NCI-H774 (cell line): ENCODE data around the gene FRAT1.
"Not testable (repeated sequence)": the region's sequence is repeated elsewhere in the genome, so short reads cannot be mapped to it uniquely, and the experiment has no call there.

ENCODE experiments used
- DNase-seq: peaks from one replicate; lab custom pipeline; 2025; lab: John Stamatoyannopoulos, UW

FRAT1 gene, protein sequence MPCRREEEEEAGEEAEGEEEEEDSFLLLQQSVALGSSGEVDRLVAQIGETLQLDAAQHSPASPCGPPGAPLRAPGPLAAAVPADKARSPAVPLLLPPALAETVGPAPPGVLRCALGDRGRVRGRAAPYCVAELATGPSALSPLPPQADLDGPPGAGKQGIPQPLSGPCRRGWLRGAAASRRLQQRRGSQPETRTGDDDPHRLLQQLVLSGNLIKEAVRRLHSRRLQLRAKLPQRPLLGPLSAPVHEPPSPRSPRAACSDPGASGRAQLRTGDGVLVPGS

DNA sequence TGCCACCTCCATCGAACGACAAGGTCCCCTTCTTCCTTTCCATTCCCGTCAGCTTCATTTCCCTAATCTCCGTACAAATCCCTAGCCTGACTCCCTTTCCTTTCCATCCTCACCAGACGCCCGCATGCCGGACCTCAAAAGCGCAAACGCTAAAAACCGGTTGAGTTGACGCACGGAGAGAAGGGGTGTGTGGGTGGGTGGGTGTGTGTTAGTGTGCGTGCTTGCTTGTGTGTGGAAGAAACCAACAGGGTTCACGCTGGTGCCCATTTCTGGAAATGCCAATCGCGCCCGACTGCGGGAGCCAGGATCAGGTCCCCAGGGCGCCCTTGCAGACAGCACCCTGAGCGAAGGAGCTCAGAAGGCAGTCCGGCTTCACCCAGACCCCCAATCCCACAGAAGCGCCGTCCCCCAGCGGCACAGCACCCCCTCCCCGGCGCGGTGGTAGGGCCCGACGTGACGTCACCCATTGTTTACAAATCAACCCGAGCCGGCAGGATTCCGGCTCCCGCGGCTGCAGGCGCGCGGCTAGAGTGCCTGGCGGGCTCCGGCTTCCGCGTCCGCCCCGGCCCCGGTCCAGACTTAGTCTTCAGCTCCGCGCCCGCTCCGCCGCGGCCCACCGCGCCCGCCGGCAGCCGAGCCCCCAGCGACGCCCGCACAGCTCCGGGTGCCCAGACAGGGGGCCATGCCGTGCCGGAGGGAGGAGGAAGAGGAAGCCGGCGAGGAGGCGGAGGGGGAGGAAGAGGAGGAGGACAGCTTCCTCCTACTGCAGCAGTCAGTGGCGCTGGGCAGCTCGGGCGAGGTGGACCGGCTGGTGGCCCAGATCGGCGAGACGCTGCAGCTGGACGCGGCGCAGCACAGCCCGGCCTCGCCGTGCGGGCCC lies at the start of gene FRAT1:
Gene FRAT1, plus strand, starts transcription at position 500 of the 880 bp plus-strand sequence. Its CDS starts 183 bp downstream, at position 683.
- peak; percentile 43 for DNase-seq

DNA sequence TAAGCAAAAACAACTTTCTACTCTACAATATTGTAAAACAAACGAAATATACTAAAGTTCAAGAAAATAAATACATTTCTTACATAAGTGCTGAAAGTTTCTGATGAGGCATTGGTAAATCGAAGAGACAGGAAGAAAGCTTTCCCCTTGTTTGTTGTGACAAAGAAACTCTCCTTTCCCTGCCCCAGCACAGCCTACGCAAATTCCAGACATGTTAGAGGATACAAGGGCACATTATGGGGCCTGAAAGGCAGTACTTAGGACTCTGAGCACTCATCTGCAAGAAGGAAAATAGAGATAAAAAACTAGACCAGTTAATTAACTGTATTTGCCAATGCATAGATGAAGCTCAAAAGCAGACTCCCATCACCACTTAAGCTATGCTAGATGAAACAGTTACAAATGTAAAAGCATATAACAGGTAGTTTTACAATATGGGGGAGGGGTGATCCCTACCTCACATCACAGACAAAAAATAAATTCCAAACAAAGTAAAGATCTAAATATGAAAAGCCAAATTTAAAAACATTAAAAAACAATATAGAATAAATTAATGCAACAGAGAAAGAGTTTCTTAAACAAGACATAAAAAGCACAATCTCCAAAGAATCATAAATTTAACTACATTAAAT lies 48.4 kb upstream of the FRAT1 start:
- no peak for DNase-seq

DNA sequence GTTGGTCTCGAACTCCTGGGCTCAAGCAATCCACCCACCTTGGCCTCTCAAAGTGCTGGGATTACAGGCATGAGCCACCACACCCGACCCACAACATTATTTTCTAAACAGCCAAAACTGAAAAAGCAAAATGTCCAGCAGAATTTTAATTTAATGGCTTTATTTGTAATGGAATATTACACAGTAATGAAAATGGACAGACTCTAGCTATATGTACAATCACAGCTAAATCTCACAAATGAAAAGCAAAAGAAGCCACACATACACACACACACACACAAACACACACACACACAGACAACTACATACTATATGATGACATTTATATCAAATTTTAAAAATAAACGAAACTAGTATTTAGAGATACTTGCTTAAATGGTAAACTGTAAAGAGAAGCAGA lies 45.4 kb upstream of the FRAT1 start:
- DNase-seq, result no peak

DNA sequence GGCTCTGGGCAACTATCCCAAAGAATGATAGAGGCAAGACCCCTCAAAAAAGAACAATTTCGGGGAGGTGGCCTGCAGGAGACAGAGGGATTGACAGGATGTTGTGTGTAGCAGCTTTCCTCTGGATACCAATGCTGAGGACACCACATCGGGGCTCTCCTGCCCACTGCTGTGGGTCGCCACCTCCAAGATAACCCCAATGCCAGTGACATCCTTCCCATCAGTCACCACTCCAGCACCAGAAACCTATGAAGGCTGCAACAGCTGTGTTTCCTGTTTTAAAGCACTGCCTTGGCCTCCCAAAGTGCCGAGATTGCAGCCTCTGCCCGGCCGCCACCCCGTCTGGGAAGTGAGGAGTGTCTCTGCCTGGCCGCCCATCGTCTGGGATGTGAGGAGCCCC lies 44.2 kb upstream of the FRAT1 start:
- no peak for DNase-seq

DNA sequence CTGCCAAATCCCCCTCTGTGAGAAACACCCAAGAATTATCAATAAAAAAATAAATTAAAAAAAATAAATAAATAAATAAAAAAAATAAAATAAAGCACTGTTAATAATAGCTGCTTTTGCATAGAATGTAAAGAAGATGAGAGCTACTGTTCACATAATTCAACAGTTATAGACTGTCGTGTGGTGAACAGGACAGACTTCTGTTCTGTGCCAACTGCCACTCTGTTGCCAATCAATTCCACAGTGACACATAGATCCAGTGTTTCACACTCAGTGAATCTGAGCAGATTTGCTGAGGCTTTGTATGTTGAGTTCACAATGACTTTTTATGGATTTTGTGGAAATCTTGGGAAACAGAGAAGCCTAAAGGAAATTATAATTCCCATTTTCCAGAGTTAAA lies 41.5 kb upstream of the FRAT1 start:
- no peak for DNase-seq

DNA sequence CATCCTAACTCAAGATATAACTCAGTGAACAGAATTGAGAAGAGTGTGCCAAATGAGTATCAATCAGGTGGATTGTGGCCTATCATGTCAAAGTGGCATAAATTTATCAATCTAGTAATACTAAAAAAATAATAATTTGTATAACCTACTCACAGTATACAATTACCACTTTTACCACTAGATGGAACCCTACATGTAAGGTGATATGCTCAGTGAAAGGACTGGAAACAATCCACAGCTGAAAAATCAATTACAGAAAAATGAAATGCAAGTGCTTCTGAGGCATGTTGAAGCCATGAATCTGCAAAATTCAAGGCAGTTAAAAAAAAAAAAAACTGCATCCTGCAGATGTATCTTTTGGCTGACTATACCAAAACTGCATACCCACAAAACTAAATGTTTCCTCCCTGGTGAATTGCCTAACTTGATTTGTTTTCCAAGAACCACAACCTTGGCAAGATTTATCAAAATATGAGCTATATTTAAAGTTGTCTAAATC lies 40.5 kb upstream of the FRAT1 start:
- peak; percentile 36 for DNase-seq

DNA sequence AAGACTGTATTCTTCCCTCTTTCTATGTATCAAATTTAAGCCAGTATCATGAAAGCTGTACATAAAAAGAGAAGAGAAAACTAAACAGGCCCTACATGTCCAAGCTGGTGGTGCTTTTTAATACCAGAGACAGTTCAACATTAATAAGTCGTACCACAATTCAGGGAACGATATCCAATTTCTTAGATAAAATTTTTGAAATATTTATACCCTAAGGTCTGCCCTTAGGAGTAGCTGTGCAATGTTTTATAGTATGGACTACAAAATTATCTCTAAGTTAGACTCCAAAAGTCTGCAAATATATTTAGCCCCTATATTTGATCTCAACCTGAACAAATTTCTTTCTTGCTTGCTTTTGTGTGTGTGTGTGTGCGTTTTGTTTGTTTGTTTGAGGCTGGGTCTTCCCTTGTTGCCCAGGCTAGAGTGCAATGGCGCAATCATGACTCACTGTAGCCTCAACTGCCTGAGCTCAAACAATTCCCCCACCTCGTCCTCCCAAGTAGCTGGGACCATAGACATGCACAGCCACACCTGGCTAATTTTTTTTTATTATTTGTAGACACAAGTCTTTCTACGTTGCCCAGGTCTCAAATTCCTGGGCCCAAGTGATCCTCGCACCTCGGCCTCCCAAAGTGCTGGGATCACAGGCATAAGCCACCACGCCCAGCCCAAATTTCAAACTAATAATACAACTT lies 39.8 kb upstream of the FRAT1 start:
- no peak for DNase-seq

DNA sequence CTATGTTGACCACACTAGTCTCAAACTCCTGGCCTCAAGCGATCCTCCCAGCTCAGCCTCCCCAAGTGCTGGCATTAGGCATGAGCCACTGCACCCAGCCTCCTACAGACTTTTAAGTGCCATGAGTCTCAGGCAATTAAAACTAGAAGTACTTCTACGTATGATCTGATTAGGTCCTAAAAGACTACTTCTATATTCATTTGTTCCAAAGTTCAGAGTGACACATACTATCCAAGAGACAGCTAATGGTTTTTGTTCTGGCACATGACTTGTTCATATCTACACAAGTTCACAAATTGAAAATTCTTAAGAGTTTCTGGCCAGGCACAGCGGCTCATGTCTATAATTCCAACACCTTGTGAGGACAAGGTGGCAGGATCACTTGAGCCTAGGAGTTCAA lies 38.3 kb upstream of the FRAT1 start:
- no peak for DNase-seq

DNA sequence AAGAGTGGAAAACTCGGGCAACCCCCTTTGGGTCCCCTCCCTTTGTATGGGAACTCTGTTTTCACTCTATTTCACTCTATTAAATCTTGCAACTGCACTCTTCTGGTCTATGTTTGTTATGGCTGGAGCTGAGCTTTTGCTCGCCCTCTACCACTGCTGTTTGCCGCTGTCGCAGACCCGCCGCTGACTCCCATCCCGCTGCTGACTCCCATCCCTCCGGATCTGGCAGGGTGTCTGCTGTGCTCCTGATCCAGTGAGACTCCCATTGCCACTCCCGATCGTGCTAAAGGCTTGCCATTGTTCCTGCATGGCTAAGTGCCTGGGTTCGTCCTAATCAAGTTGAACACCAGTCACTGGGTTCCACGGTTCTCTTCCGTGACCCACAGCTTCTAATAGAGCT lies 29.0 kb upstream of the FRAT1 start:
- DNase-seq, result not testable (repeated sequence)

DNA sequence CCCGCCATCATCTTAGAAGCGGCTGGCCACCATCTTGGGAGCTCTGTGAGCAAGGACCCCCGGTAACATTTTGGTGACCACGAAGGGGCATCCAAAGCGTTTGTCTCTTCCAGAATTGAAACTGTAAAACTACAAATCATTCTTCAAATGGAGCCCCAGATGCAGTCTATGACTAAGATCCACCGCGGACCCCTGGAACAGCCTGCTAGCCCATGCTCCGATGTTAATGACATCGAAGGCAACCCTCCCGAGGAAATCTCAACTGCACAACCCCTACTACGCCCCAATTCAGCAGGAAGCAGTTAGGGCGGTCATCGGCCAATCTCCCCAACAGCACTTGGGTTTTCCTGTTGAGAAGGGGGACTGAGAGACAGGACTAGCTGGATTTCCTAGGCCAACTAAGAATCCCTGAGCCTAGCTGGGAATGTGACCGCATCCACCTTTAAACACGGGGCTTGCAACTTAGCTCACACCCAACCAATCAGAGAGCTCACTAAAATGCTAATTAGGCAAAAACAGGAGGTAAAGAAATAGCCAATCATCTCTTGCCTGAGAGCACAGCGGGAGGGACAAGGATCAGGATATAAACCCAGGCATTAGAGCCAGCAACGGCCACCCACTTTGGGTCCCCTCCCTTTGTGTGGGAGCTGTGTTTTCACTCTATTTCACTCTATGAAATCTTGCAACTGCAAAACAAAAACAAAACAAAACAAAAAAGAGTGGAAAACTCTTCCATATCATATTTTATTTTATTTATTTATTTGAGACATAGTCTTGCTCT lies 28.3 kb upstream of the FRAT1 start:
- not testable (repeated sequence) for DNase-seq

DNA sequence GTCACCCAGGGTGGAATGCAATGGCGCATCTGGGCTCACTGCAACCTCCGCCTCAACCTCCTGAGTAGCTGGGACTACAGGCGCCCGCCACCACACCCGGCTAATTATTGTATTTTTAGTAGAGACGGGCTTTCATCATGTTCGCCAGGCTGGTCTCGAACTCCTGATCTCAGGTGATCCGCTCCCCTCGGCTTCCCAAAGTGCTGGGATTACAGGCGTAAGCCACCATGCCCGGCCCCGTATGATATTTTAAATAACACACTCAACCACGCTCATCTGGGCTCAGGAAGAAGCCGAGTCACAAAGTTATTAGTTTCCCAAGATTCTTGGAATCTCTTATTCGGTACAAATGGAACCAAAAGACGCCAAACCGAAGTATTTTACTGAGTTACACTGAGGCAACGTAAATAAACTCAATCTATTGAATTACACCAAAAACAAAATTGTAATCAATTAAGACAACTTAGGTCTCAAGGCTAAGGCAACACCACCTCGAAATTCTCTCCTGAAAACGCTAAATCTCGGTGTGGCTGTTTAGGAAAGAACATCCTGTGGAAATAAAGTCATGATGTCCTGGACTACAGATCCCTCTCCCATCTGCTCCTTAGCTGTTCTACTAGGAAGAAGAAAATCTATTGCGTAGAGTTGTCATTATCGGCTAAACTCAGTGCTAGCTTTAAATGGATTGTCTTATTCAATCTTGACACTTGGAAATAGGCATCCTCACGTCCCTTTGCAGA lies 27.5 kb upstream of the FRAT1 start:
- DNase-seq, result no peak

DNA sequence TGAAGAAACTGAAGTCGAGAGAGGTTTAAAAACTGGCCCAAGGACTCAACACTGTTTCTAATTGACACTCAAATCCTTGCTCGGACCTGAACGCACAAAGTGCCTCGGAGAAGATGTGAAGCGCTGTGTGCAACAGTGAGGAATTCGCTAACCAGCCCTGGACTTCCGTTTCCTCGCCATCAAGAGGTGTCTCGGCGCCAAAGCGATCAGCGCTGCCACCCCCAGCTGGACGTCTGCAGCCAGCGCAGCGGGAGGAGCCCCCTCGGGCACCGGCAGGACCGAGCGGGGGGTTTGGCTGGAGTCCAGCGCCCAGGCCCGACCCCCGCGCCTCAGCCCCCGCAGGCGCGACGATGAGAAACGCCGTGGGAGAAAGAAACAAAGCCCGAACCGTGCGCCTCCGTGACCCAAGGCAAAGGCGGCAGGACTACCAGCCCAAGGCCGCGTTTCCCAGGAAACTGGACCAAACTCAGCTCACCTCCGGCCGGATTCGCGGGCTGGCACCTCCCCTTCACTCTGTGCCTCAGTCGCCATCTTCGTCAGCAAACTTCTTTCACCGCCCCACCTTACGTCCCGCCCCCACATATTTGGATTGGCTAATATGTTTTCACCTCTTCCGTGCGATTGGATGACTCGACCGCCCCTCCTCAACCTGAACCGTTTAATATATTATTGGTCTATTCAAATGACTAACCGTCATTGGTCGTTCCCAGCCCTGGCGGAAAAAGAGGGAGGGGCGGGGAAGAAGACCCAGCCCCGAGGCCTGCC lies 26.8 kb upstream of the FRAT1 start, which contains the start of gene ARHGAP19:
Gene ARHGAP19, minus strand, starts transcription at position 541 of the 765 bp plus-strand sequence. Its CDS starts 10 bp downstream, at position 531.
- DNase-seq, result peak; percentile 88

DNA sequence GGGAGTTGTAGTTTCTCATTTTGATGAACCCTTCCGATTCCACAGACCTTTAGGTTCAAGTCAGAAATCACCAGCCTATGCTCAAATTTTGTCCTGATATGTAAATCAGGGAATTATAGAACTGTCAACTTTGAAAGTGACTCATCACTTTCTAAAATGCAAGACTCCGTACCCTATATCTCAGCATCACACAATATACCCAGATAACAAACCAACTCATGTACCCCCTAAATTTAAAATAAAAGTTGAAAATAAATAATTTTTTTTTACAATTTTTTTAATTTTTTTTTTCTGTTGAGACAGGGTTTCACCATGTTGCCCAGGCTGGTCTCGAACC lies 26.2 kb upstream of the FRAT1 start:
- DNase-seq, result no peak

DNA sequence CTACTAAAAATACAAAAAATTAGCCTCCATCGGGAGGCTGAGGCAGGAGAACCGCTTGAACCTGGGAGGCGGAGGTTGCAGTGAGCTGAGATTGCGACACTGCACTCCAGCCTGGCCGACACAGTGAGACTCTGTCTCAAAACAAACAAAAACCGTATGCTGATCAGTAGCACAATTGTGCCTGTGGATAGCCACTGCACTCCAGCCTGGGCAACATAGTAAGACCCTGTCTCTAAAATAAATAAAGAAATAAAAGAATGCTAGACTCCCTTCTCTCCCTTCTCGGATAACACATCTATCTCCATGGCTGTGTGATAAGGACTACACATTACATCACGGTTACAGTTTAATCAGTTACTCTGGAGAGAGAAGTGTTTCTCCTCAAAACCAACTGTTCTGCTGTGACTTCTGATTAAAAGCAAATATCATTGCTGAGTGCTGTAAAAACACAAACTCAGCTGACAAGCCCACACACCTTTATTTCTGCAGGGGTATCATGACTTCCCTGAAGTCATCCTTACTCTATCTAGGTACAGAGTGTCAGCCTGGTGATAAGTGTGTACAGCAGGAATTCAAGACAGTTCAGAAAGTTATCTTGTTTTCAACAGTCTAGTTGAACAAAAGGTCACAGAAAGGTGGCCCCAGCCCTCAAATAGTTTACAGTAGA lies 21.4 kb upstream of the FRAT1 start:
- no peak for DNase-seq

DNA sequence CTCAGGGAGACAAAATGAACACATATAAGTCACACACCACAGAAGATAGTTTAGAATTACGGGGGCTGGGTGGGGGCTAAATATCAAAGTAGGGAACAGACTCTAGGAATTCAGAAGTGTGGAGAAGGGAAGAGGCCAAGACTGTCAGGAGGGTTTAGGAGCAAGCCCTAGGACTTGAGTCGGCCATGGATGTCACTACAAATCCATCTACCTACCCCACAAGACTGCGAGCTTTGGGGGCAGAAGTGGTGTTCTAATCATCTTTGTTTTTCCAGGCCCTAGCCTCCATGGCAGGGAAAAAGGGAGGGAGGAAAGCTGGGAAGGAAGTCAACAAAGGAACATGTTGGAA lies 20.9 kb upstream of the FRAT1 start:
- DNase-seq, result no peak

DNA sequence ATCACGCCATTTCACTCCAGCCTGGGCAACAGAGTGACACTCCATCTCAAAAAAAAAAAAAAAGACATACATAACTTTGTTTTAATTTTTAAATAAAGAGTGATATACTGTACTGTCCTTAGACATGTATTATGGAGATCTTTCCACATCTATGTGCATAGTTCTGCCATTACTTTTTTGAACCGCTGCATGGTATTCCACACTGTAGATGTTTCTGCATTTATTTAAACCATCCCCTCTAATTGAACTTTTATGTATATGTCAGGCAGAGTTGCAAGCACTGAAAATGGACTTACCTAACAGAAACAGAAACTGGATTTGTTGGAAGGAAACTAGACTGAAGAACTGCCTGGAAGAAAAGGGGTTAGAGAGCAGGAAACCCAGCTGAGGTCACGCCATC lies 18.1 kb upstream of the FRAT1 start:
- DNase-seq, result no peak

DNA sequence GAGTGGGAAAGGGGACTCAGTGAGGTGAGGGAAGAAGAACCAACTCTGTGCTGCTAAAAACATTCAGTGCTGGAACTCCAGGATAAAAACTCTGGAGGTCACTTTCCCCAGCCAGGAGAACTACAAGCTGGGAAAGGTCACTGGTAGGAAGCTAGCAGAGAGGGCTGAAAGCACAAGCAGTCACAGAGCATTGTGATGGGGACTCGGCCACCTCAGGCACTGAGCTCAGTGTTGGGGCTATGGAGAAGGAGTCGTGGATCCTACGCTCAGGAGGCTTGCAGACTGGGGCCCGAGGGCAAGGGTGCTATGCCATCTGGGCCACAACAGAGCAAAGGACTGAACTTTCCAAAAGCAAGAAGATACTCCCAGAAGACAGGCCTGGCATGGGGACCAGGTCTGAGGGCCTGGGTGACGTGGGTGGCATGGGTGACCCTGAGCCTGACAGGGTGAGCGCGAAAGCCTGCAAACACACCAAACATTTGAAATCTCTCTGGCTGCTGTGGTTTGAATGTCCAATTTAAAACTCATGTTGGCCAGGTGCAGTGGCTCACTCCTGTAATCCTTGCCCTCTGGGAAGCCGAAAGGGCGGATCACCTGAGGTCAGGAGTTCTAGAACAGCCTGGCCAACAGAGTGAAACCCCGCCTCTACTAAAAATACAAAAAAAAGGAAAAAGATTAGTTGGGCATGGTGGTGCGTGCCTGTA lies 16.8 kb upstream of the FRAT1 start:
- no peak for DNase-seq

DNA sequence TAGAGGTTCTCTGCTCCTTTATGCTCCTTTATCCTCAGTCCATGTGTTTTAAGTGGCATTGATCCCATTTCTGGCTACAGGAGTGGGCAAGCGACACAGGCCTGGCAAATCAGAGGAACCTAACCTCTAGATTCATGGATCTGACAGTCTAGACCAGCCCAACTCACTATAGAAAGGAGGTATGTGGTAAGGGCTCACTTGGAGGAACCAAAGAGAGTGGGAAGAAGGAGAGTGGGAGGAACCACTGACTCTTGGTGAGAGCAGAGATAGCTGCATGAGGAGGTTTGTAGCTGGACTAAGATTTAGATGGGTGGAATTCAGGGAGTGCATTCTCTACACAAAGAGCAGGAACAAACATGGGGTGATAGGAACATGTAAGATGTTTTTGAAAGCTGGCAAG lies 11.6 kb upstream of the FRAT1 start:
- no peak for DNase-seq
